Lung (tissue), 12 donors: Measurements from ENCODE around the gene ACOD1. TPM values are rescaled to one million over a fixed set of nuclear protein-coding genes. Genes with fewer than 3 reads are reported as not detected.

Source experiments
- ATAC-seq: fragments of 200-7000 bp; cut with Tn5 transposase; one replicate; pipeline ENCODE4 v1.9.1; 2020; ENCODE audit warnings: moderate number of reproducible peaks; ENCODE audit not compliant: insufficient read depth, low FRiP score
- DNase-seq, 3 donors: peaks; one replicate each; pipeline ENCODE4 v3.0.0-alpha.2; 2013 to 2017
- H3K27ac ChIP-seq, 2 donors: one replicate each; pipeline ENCODE4 v1.5.1; 2013; ENCODE audit warnings: mild to moderate bottlenecking in 2 of 2, moderate library complexity in 2 of 2, control low read depth in 1 of 2, inconsistent platforms in 1 of 2, low read depth in 1 of 2, low read length in 1 of 2
- H3K27me3 ChIP-seq, 3 donors: one replicate each; pipeline ENCODE4 v1.5.1; 2013; ENCODE audit warnings: low read length in 2 of 3; ENCODE audit not compliant: control insufficient read depth in 3 of 3, insufficient read depth in 3 of 3
- H3K36me3 ChIP-seq, 4 donors: one replicate each; pipeline ENCODE4 v1.5.1; 2013; ENCODE audit warnings: low read length in 4 of 4, mild to moderate bottlenecking in 1 of 4, moderate library complexity in 1 of 4; ENCODE audit not compliant: control insufficient read depth in 4 of 4, insufficient read depth in 4 of 4
- H3K4me1 ChIP-seq, 5 donors: one replicate each; pipeline ENCODE4 v1.5.1; 2013; ENCODE audit warnings: low read length in 5 of 5, mild to moderate bottlenecking in 2 of 5, moderate library complexity in 1 of 5; ENCODE audit not compliant: control insufficient read depth in 5 of 5, insufficient read depth in 5 of 5
- H3K4me3 ChIP-seq: one replicate; pipeline ENCODE4 v1.5.1; 2013; ENCODE audit warnings: mild to moderate bottlenecking, control low read depth, moderate library complexity
- H3K9ac ChIP-seq, 2 donors: one replicate each; pipeline ENCODE4 v1.5.1; 2013; ENCODE audit warnings: low read length in 2 of 2, control low read depth in 1 of 2; ENCODE audit not compliant: insufficient read depth in 1 of 2
- H3K9me3 ChIP-seq, 4 donors: one replicate each; pipeline ENCODE4 v1.5.1; 2013; ENCODE audit warnings: low read length in 3 of 4, mild to moderate bottlenecking in 1 of 4, moderate library complexity in 1 of 4; ENCODE audit not compliant: control insufficient read depth in 4 of 4, insufficient read depth in 3 of 4
- WGBS, 2 donors: extraction: QIAGEN DNeasy Blood & Tissue Kit; methylation state at CpG; one replicate each; pipeline ENCODE4 v1.1.7; 2013; 5-methylcytosine and 5-hydroxymethylcytosine counted together
- polyA plus RNA-seq, 2 donors: library from polyadenylated mRNA; stranded (reverse); fragments of 200-250 nt; gene quantifications; one replicate each; pipeline ENCODE4 v1.2.1, GENCODE V29; 2013
- total RNA-seq, 2 donors: library from RNA; depleted of rRNA in 1 of 2; stranded (reverse); fragments of >200 nt in 1 of 2; gene quantifications; one replicate each; pipeline ENCODE4 v1.2.1, GENCODE V29; 2014 to 2021
- TF ChIP-seq, protein P1 (sequence below): IDR thresholded peaks from 2 replicates; pipeline ENCODE4 v1.5.1; 2012; ENCODE audit warnings: mild to moderate bottlenecking; ENCODE audit errors: control extremely low read depth, extremely low read depth
- donor health status: control.
- donor health status: control.
- donor health status: Bipolar disorder and iron deficiency.
- donor health status: healthy.
- donor health status: DM: yes; HTN: yes; CAD: no.

The ACOD1 gene
- total and polyA plus RNA-seq, 4 donors, result 0.10 to 11.0 TPM; not detected in 2

DNA sequence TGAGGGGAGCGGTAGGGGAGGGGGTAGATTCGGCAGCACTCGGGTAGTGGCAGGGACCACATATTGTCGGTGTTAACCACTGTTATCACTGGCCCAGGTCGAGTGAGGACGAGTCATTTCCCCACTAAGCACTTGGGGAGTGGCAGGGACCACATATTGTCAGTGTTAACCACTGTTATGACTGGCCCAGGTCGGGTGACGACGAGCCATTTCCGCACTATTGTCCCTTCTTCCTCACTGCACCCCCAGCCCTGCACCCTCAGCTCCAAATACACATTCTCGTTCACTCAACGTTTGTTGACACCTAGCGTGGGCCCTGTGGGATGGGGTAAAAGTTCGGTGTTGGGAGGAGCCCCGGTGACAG is 43.1 kb downstream of the ACOD1 start:
- DNase-seq (peak in 1 of 3 donors; percentile 41), ATAC-seq (peak; percentile 14)
- Histone ChIP-seq H3K4me1 (peaks cover 0 to 21% (median 5%) of the 10 kb centered on the region in 5 donors), H3K27ac (peak overlapping the region; percentile 89 to 97), H3K9ac (peak overlapping the region; percentile 49 to 73), H3K9me3 (no peaks in the 10 kb centered on the region), H3K27me3 (no peaks in the 10 kb centered on the region), H3K36me3 (peaks cover 0 to 9% (median 6%) of the 10 kb centered on the region in 4 donors), H3K4me3 (peak overlapping the region; percentile 27)
- TF ChIP-seq, protein P1, sequence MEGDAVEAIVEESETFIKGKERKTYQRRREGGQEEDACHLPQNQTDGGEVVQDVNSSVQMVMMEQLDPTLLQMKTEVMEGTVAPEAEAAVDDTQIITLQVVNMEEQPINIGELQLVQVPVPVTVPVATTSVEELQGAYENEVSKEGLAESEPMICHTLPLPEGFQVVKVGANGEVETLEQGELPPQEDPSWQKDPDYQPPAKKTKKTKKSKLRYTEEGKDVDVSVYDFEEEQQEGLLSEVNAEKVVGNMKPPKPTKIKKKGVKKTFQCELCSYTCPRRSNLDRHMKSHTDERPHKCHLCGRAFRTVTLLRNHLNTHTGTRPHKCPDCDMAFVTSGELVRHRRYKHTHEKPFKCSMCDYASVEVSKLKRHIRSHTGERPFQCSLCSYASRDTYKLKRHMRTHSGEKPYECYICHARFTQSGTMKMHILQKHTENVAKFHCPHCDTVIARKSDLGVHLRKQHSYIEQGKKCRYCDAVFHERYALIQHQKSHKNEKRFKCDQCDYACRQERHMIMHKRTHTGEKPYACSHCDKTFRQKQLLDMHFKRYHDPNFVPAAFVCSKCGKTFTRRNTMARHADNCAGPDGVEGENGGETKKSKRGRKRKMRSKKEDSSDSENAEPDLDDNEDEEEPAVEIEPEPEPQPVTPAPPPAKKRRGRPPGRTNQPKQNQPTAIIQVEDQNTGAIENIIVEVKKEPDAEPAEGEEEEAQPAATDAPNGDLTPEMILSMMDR, result no peak
- WGBS, 2 donors, result 24 to 32% methylated on average over 15 of the region's 15 CpGs

DNA sequence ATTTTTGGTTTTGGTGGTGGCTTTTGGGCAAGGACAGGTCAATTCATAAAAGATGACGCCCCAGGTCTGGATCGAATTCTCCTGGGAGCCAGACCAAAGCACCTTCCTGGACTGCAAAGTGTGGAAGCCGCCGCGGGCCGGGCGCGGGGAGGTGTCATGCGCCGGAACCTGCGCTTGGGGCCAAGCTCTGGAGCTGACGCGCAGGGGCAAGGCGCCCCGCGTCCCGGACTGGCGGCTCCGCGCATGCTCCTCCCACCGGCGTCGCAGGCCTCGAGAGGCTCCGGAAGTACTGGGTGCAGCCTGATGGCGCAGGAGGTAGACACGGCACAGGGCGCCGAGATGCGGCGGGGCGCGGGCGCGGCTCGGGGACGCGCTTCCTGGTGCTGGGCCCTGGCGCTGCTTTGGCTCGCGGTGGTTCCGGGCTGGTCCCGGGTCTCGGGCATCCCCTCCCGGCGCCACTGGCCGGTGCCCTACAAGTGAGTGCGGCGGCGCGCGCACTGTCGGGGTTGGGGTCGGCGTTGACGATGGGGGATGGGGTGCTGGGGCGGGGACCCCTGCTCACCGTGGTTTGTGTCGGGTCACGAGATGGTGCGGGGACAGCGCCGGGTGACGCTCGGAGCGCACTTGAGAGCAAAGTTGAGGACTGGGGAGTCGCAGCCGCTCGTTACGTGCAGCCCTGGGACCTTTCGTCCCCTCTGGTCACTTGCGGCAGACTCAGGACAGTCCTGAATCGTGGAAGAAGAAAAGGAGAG is 43.7 kb downstream of the ACOD1 start, which contains the start of gene CLN5:
Gene CLN5 (plus strand): TSS at position 286 of the 752 bp plus-strand sequence. CDS start 18 bp downstream, at position 304.
- Histone ChIP-seq H3K9ac (peak within 1 kb of the TSS; percentile 73 to 88), H3K4me3 (peak within 1 kb of the TSS; percentile 75), H3K27ac (peak within 1 kb of the TSS; percentile 89 to 97), H3K36me3 (peaks cover 0 to 14% (median 7%) of the 10 kb centered on the region in 4 donors), H3K9me3 (no peaks in the 10 kb centered on the region), H3K4me1 (peaks cover 0 to 21% (median 5%) of the 10 kb centered on the region in 5 donors), H3K27me3 (no peaks in the 10 kb centered on the region)
- TF ChIP-seq, protein P1, result no peak
- 0 to 1% methylated on average over 67 to 73 of the region's 73 CpGs for WGBS, 2 donors
- DNase-seq (peak; percentile 94 to 96 (median 94)), ATAC-seq (peak; percentile 97)

GRCh38 chr13:76992548-76993001 is 44.3 kb downstream of the ACOD1 start:
- 2 to 4% methylated on average over 20 of the region's 20 CpGs for WGBS, 2 donors
- TF ChIP-seq, protein P1, result no peak
- no peaks in the 10 kb centered on the region for H3K9me3 ChIP-seq
- peak overlapping the region; percentile 75 for H3K4me3 ChIP-seq
- H3K4me1 ChIP-seq, result peaks cover 0 to 21% (median 5%) of the 10 kb centered on the region in 5 donors
- peak; percentile 19 for ATAC-seq
- H3K36me3 ChIP-seq, result peaks cover 0 to 15% (median 7%) of the 10 kb centered on the region in 4 donors
- peak overlapping the region; percentile 70 to 88 for H3K9ac ChIP-seq
- DNase-seq, result peak in 2 of 3 donors; percentile 28 to 56
- peak overlapping the region; percentile 89 to 97 for H3K27ac ChIP-seq
- H3K27me3 ChIP-seq, result no peaks in the 10 kb centered on the region
